ENCODE results near the gene SELENOF. TPM values are rescaled to one million over a fixed set of nuclear protein-coding genes. Genes with fewer than 3 reads are reported as not detected.
A peak's percentile ranks its signal among the peaks of the same experiment; 100 is the strongest.
"Not testable (repeated sequence)": the region's sequence is repeated elsewhere in the genome, so short reads cannot be mapped to it uniquely, and the experiment has no call there.

SELENOF gene
- total RNA-seq, 2 experiments from 2014 or later = 115 to 131 TPM

- no peak overlapping the region for H3K4me3 Mint-ChIP-seq
- H3K27me3 Mint-ChIP-seq = no peaks in the 10 kb centered on the region
- H3K36me3 Mint-ChIP-seq (ENCODE audit: low read depth) = peaks cover 16% of the 10 kb centered on the region
- TF ChIP-seq CTCF (IDR thresholded peaks at IDR 0.05) = no peak
- POLR2A ChIA-PET = no interaction called here
- H3K9me3 Mint-ChIP-seq = no peaks in the 10 kb centered on the region
- intact Hi-C loops (cut with micrococcal nuclease) = no loop called here
- H3K4me1 Mint-ChIP-seq (ENCODE audit: low read depth) = peaks cover 3% of the 10 kb centered on the region
- CTCF ChIA-PET = no interaction called here
- DNase-seq = no peak
- H3K27ac Mint-ChIP-seq = no peak overlapping the region
- ATAC-seq = no peak
These were observed 38.2 kb downstream of the SELENOF start for GRCh38 chr1:86875722-86876121.

GRCh38 chr1:86872086-86872485 is 41.8 kb downstream of the SELENOF start:
- no peak for TF ChIP-seq CTCF (IDR thresholded peaks at IDR 0.05)
- H3K4me1 Mint-ChIP-seq (ENCODE audit: low read depth) = peaks cover 12% of the 10 kb centered on the region
- H3K36me3 Mint-ChIP-seq (ENCODE audit: low read depth) = peaks cover 15% of the 10 kb centered on the region
- ChIA-PET POLR2A (no interaction called here), CTCF (no interaction called here)
- ATAC-seq = no peak
- no peak overlapping the region for H3K27ac Mint-ChIP-seq
- no peaks in the 10 kb centered on the region for H3K9me3 Mint-ChIP-seq
- DNase-seq = no peak
- intact Hi-C loops (cut with micrococcal nuclease) = no loop called here
- no peaks in the 10 kb centered on the region for H3K27me3 Mint-ChIP-seq
- no peak overlapping the region for H3K4me3 Mint-ChIP-seq

GRCh38 chr1:86871001-86871400 is 42.9 kb downstream of the SELENOF start:
- intact Hi-C loops (cut with micrococcal nuclease) = no loop called here
- DNase-seq = no peak
- no peak for ATAC-seq
- Mint-ChIP-seq H3K27ac (no peak overlapping the region), H3K4me3 (no peak overlapping the region), H3K4me1 (ENCODE audit: low read depth) (peaks cover 18% of the 10 kb centered on the region), H3K9me3 (no peaks in the 10 kb centered on the region), H3K36me3 (ENCODE audit: low read depth) (peaks cover 13% of the 10 kb centered on the region), H3K27me3 (no peaks in the 10 kb centered on the region)
- ChIA-PET CTCF (interaction anchor here (0.7 kb wide), 1 partner anchor 44 kb away, joined by 3 read pairs; no protein-coding TSS in a partner anchor), POLR2A (no interaction called here)
- TF ChIP-seq CTCF (IDR thresholded peaks at IDR 0.05) = no peak

GRCh38 chr1:86868477-86868876 is 45.4 kb downstream of the SELENOF start:
- ChIA-PET POLR2A (interaction anchor here (0.8 kb wide), 1 partner anchor 45 kb away, joined by 4 read pairs; the partner anchor contains the start of gene SELENOF), CTCF (interaction anchor here (1.5 kb wide), 1 partner anchor 216 kb away, joined by 5 read pairs; no protein-coding TSS in a partner anchor)
- no peak for DNase-seq
- Mint-ChIP-seq H3K4me1 (ENCODE audit: low read depth) (peaks cover 18% of the 10 kb centered on the region), H3K9me3 (no peaks in the 10 kb centered on the region), H3K27ac (peak overlapping the region; percentile 80), H3K4me3 (no peak overlapping the region), H3K36me3 (ENCODE audit: low read depth) (peaks cover 8% of the 10 kb centered on the region), H3K27me3 (no peaks in the 10 kb centered on the region)
- TF ChIP-seq CTCF (IDR thresholded peaks at IDR 0.05) = no peak
- intact Hi-C loops (cut with micrococcal nuclease) = no loop called here
- peak; percentile 20 for ATAC-seq

- H3K4me3 Mint-ChIP-seq; H3K36me3 Mint-ChIP-seq (ENCODE audit: low read depth): not testable (repeated sequence)
- CTCF ChIA-PET = interaction anchor here (1.5 kb wide), 1 partner anchor 217 kb away, joined by 5 read pairs; no protein-coding TSS in a partner anchor
These were observed 46.6 kb downstream of the SELENOF start for GRCh38 chr1:86867278-86867677.

GRCh38 chr1:86866665-86867064 is 47.3 kb downstream of the SELENOF start:
- intact Hi-C loops (cut with micrococcal nuclease) = no loop called here
- H3K36me3 Mint-ChIP-seq (ENCODE audit: low read depth) = peaks cover 7% of the 10 kb centered on the region
- peaks cover 18% of the 10 kb centered on the region for H3K4me1 Mint-ChIP-seq (ENCODE audit: low read depth)
- H3K27ac Mint-ChIP-seq = no peak overlapping the region
- no peak for DNase-seq
- ATAC-seq = no peak
- no peak for TF ChIP-seq CTCF (IDR thresholded peaks at IDR 0.05)
- H3K4me3 Mint-ChIP-seq = no peak overlapping the region
- no peaks in the 10 kb centered on the region for H3K27me3 Mint-ChIP-seq
- ChIA-PET POLR2A (no interaction called here), CTCF (no interaction called here)
- H3K9me3 Mint-ChIP-seq = no peaks in the 10 kb centered on the region

More at GRCh38 chr1:86867278-86867677, 46.6 kb downstream of the SELENOF start:
- H3K4me1 Mint-ChIP-seq (ENCODE audit: low read depth) = peaks cover 18% of the 10 kb centered on the region
- intact Hi-C loops (cut with micrococcal nuclease); DNase-seq; POLR2A ChIA-PET; ATAC-seq; H3K9me3 Mint-ChIP-seq; H3K27ac Mint-ChIP-seq; H3K27me3 Mint-ChIP-seq: not testable (repeated sequence)
